H1 (cell line): ENCODE results near the gene OBSCN. TPM values are rescaled to one million over a fixed set of nuclear protein-coding genes. Genes with fewer than 3 reads are reported as not detected.

Experiments
- HDAC2 ChIP-seq, 2 experiments: fragments of 300-600 bp in 1 of 2; sonication (generic) in 1 of 2; IDR thresholded peaks; 2 replicates each; pipeline ENCODE4 v1.6.1; 2011 to 2012; ENCODE audit warnings: low read depth in 2 of 2, low read length in 2 of 2, mild to moderate bottlenecking in 2 of 2, moderate library complexity in 2 of 2, borderline replicate concordance in 1 of 2, inconsistent platforms in 1 of 2
- JUN ChIP-seq: IDR thresholded peaks from 2 replicates; pipeline ENCODE4 v1.6.1; 2011; ENCODE audit warnings: low read depth, mild to moderate bottlenecking, improper control_type of control experiment, low read length
- KDM1A ChIP-seq: fragments of 200-600, 300-600 bp; sonication (generic); IDR thresholded peaks from 2 replicates; pipeline ENCODE4 v1.7.1; 2016; ENCODE audit warnings: mild to moderate bottlenecking, low read length, borderline replicate concordance
- KDM5A ChIP-seq: fragments of 200-600 bp; IDR thresholded peaks from 2 replicates; pipeline ENCODE4 v1.7.1; 2012; ENCODE audit warnings: mild to moderate bottlenecking, low read length, inconsistent platforms, mixed read lengths
- SP1 ChIP-seq: IDR thresholded peaks from 2 replicates; pipeline ENCODE4 v1.6.1; 2011; ENCODE audit warnings: low read depth, low read length
- polyA plus RNA-seq, 7 experiments: library from polyadenylated mRNA; depleted of rRNA in 3 of 7; stranded (reverse) in 5 of 7; unstranded in 2 of 7; fragments of >200 nt in 5 of 7; fragments of 200-250 nt in 2 of 7; gene quantifications; 1 replicate in 5 of 7; 2 replicates in 1 of 7; 4 replicates in 1 of 7; pipeline versions ENCODE4 v1.2.1 to v1.2.3, GENCODE V29; 2011 to 2013; ENCODE audit warnings: missing spikeins in 2 of 7, mixed read lengths in 2 of 7
- total RNA-seq: library from RNA; stranded (reverse); fragmentation: NEBNext Ultra II Directional; extraction: Animal tissue kit (Norgen Biotek cat#: 25700); gene quantifications from 2 replicates; pipeline ENCODE4 v1.2.1, GENCODE V29; 2021

Gene OBSCN
- total and polyA plus RNA-seq, 2 of the 8 experiments (the other 6 are each of a cell fraction or from before 2014, with no cell fraction given), result 7.5 to 28.4 TPM

- TF ChIP-seq KDM5A (no peak), JUN (no peak), HDAC2 (IDR thresholded peaks at IDR 0.05; ENCODE audit: borderline replicate concordance in 1 of 2, low read depth in 2 of 2, low read length in 2 of 2) (no peak), SP1 (no peak), KDM1A (no peak)
Measured at GRCh38 chr1:228312136-228312764, 104.4 kb downstream of the OBSCN start (continued).
